CD4-positive, alpha-beta T cell (primary cell): ENCODE results near the gene GNAZ. TPM values are rescaled to one million over a fixed set of nuclear protein-coding genes. Genes with fewer than 3 reads are reported as not detected.

ENCODE experiments used
- ATAC-seq: fragments of 200-7000 bp; cut with Tn5 transposase; one replicate; pipeline ENCODE4 v1.10.0; 2022; ENCODE audit warnings: mild to moderate bottlenecking; ENCODE audit not compliant: poor library complexity
- CTCF ChIA-PET: fragments of 350-600 bp; sonication (Branson Sonifier 250); formaldehyde crosslinking; loops from one replicate; lab custom pipeline; 2021; ENCODE audit warnings: antibody characterized with exemption, inconsistent platforms; lab: Charles Lee
- POLR2A ChIA-PET: fragments of 350-600 bp; sonication (Branson Sonifier 250); formaldehyde crosslinking; loops from one replicate; lab custom pipeline; 2021; ENCODE audit warnings: antibody characterized with exemption, inconsistent platforms; lab: Charles Lee
- DNase-seq, 14 experiments: peaks; one replicate each; pipeline ENCODE4 v3.0.0-alpha.2; 2013 to 2020; ENCODE audit warnings: mixed read lengths in 2 of 14
- H3K27ac ChIP-seq, 2 donors: one replicate each; pipeline versions ENCODE4 v1.5.1 to v1.7.0; 2013; ENCODE audit warnings: low read length in 2 of 2, low read depth in 1 of 2, mild to moderate bottlenecking in 1 of 2
- H3K27me3 ChIP-seq, 2 experiments: 1 replicate in 1 of 2; 2 replicates in 1 of 2; pipeline versions ENCODE4 v1.6.1 to v1.7.0; 2013; ENCODE audit warnings: low read length in 2 of 2, control low read depth in 1 of 2, mild to moderate bottlenecking in 1 of 2, moderate library complexity in 1 of 2; ENCODE audit not compliant: insufficient read depth in 2 of 2, control insufficient read depth in 1 of 2
- H3K36me3 ChIP-seq: one replicate; pipeline ENCODE4 v1.6.1; 2013; ENCODE audit warnings: low read length, control low read depth; ENCODE audit not compliant: insufficient read depth
- H3K4me1 ChIP-seq: one replicate; pipeline ENCODE4 v1.6.1; 2013; ENCODE audit warnings: low read length, control low read depth; ENCODE audit not compliant: insufficient read depth
- H3K4me3 ChIP-seq: one replicate; pipeline ENCODE4 v1.5.1; 2013; ENCODE audit warnings: mild to moderate bottlenecking, low read length, moderate library complexity
- H3K9me3 ChIP-seq, 2 experiments: 1 replicate in 1 of 2; 2 replicates in 1 of 2; pipeline versions ENCODE4 v1.6.1 to v1.7.0; 2013; ENCODE audit warnings: low read length in 2 of 2, mild to moderate bottlenecking in 2 of 2, control low read depth in 1 of 2, moderate library complexity in 1 of 2; ENCODE audit not compliant: control insufficient read depth in 1 of 2, insufficient read depth in 1 of 2
- H3K27ac Mint-ChIP-seq: one replicate; pipeline ENCODE4 v1.8.0; 2020; ENCODE audit warnings: mixed read lengths
- H3K27me3 Mint-ChIP-seq: one replicate; pipeline ENCODE4 v1.8.0; 2021; ENCODE audit warnings: mixed read lengths
- H3K36me3 Mint-ChIP-seq: one replicate; pipeline ENCODE4 v1.8.0; 2021; ENCODE audit warnings: low read depth, mixed read lengths
- H3K4me1 Mint-ChIP-seq: one replicate; pipeline ENCODE4 v1.8.0; 2021; ENCODE audit warnings: low read depth, mixed read lengths
- H3K4me3 Mint-ChIP-seq: one replicate; pipeline ENCODE4 v1.8.0; 2020; ENCODE audit warnings: mild to moderate bottlenecking, mixed read lengths
- H3K9me3 Mint-ChIP-seq: one replicate; pipeline ENCODE4 v1.8.0; 2020; ENCODE audit warnings: mixed read lengths
- CTCF ChIP-seq: fragments of 200-600 bp; IDR thresholded peaks from one replicate; pipeline ENCODE4 v1.8.0; 2022; ENCODE audit warnings: antibody characterized with exemption, mild to moderate bottlenecking
- intact Hi-C, 2 experiments: fragments of 100-400 bp; cut with DNase I in 1 of 2; cut with micrococcal nuclease in 1 of 2; formaldehyde crosslinking; loops; one replicate each; pipeline versions ENCODE4 v1.15.1 to v1.9.0; 2023 to 2025; cut with DNase I, micrococcal nuclease
- total RNA-seq, 174 experiments: library from RNA in 2 of 174; stranded (reverse) in 2 of 174; gene quantifications; one replicate each; pipeline ENCODE4 v1.2.3 and lab custom pipeline; 2021 to 2026

GNAZ gene
- total RNA-seq, 2 experiments from 2014 or later = 0.20 to 0.38 TPM

DNA sequence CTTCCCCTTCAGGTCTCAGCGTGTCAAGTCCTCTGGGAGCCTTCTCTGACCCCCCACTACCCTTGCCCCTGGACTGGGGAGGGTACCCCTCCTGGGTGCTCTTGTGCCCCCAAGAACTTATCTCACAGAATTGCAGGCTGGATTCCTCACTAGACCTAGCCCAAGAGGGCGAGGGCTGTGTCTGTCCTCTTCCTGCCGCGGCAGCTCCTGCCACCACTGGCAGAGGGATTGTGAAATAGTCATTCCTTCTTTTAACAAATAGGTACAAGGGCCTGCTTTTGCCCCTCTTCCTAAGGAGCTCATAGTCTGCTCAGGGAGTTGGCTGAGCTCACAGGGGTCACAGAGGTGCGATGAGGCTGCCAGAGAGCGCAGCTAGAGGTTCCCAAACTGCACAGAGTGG lies 80.4 kb downstream of the GNAZ start:
- DNase-seq (no peak), ATAC-seq (no peak)
- CTCF ChIA-PET = no interaction called here
- Mint-ChIP-seq H3K36me3 (no peaks in the 10 kb centered on the region), H3K27ac (no peak overlapping the region), H3K4me1 (peaks cover 12% of the 10 kb centered on the region), H3K27me3 (no peaks in the 10 kb centered on the region), H3K9me3 (no peaks in the 10 kb centered on the region), H3K4me3 (no peak overlapping the region)
- no peak overlapping the region for H3K27ac ChIP-seq
- TF ChIP-seq CTCF = no peak
- POLR2A ChIA-PET = no interaction called here
- no peak overlapping the region for H3K4me3 ChIP-seq
- no peaks in the 10 kb centered on the region for H3K9me3 ChIP-seq
- intact Hi-C loops = no loop called here
- H3K27me3 ChIP-seq = no peaks in the 10 kb centered on the region
- H3K4me1 ChIP-seq = peaks cover 26% of the 10 kb centered on the region
- H3K36me3 ChIP-seq = no peaks in the 10 kb centered on the region

GRCh38 chr22:23151827-23152226 lies 81.5 kb downstream of the GNAZ start:
- no peak for ATAC-seq
- intact Hi-C loops = no loop called here
- no peaks in the 10 kb centered on the region for H3K27me3 Mint-ChIP-seq
- H3K27ac ChIP-seq = no peak overlapping the region
- no peak for TF ChIP-seq CTCF
- H3K36me3 ChIP-seq = no peaks in the 10 kb centered on the region
- H3K4me3 Mint-ChIP-seq = no peak overlapping the region
- no peaks in the 10 kb centered on the region for H3K27me3 ChIP-seq
- H3K9me3 ChIP-seq = no peaks in the 10 kb centered on the region
- ChIA-PET CTCF (no interaction called here), POLR2A (no interaction called here)
- no peak overlapping the region for H3K4me3 ChIP-seq
- H3K4me1 ChIP-seq = peaks cover 23% of the 10 kb centered on the region
- H3K4me1 Mint-ChIP-seq = peaks cover 11% of the 10 kb centered on the region
- H3K9me3 Mint-ChIP-seq = no peaks in the 10 kb centered on the region
- H3K36me3 Mint-ChIP-seq = no peaks in the 10 kb centered on the region
- no peak overlapping the region for H3K27ac Mint-ChIP-seq
- DNase-seq = no peak

GRCh38 chr22:23152238-23153114 lies 82.2 kb downstream of the GNAZ start:
- POLR2A ChIA-PET = interaction anchor here (1.1 kb wide), 1 partner anchor 15 kb away, joined by 3 read pairs; no protein-coding TSS in a partner anchor
- Histone ChIP-seq H3K9me3 (no peaks in the 10 kb centered on the region), H3K36me3 (no peaks in the 10 kb centered on the region), H3K27me3 (no peaks in the 10 kb centered on the region), H3K27ac (no peak overlapping the region), H3K4me1 (peaks cover 23% of the 10 kb centered on the region), H3K4me3 (no peak overlapping the region)
- no peaks in the 10 kb centered on the region for H3K9me3 Mint-ChIP-seq
- CTCF ChIA-PET = no interaction called here
- peaks cover 11% of the 10 kb centered on the region for H3K4me1 Mint-ChIP-seq
- no peak overlapping the region for H3K27ac Mint-ChIP-seq
- DNase-seq (no peak), ATAC-seq (no peak)
- H3K27me3 Mint-ChIP-seq = no peaks in the 10 kb centered on the region
- no peaks in the 10 kb centered on the region for H3K36me3 Mint-ChIP-seq
- no peak for TF ChIP-seq CTCF
- intact Hi-C loops = no loop called here
- H3K4me3 Mint-ChIP-seq = no peak overlapping the region
